H9 (cell line): ENCODE results near the gene GASK1B. TPM values are rescaled to one million over a fixed set of nuclear protein-coding genes. Genes with fewer than 3 reads are reported as not detected.

Source experiments
- DNase-seq: peaks from one replicate; pipeline ENCODE4 v3.0.0-alpha.2; 2017
- H2AFZ ChIP-seq: one replicate; pipeline ENCODE4 v1.6.1; 2013; ENCODE audit warnings: mild to moderate bottlenecking, low read length, control low read depth, moderate library complexity
- H2AK5ac ChIP-seq: 2 replicates; pipeline ENCODE4 v1.6.1; 2013; ENCODE audit warnings: low read length, control low read depth, mixed read lengths; ENCODE audit not compliant: insufficient read length
- H2BK120ac ChIP-seq: one replicate; pipeline ENCODE4 v1.6.1; 2013; ENCODE audit warnings: low read depth, mild to moderate bottlenecking, low read length, control low read depth, inconsistent platforms; ENCODE audit not compliant: poor library complexity, severe bottlenecking
- H2BK12ac ChIP-seq: 2 replicates; pipeline ENCODE4 v1.6.1; 2013; ENCODE audit warnings: low read length, control low read depth, mixed read lengths, low read depth; ENCODE audit not compliant: insufficient read length
- H2BK15ac ChIP-seq: 2 replicates; pipeline ENCODE4 v1.6.1; 2013; ENCODE audit warnings: low read depth, low read length, control low read depth
- H2BK20ac ChIP-seq: one replicate; pipeline ENCODE4 v1.6.1; 2013; ENCODE audit warnings: low read depth, mild to moderate bottlenecking, low read length, control low read depth, inconsistent platforms; ENCODE audit not compliant: poor library complexity, severe bottlenecking
- H2BK5ac ChIP-seq: 2 replicates; pipeline ENCODE4 v1.6.1; 2013; ENCODE audit warnings: low read length, control low read depth, mixed read lengths; ENCODE audit not compliant: insufficient read length
- H3K14ac ChIP-seq: 2 replicates; pipeline ENCODE4 v1.6.1; 2013; ENCODE audit warnings: low read length, control low read depth; ENCODE audit not compliant: insufficient read depth
- H3K18ac ChIP-seq: 2 replicates; pipeline ENCODE4 v1.6.1; 2013; ENCODE audit warnings: low read depth, mild to moderate bottlenecking, mixed read lengths, low read length, control low read depth; ENCODE audit not compliant: insufficient read length
- H3K23ac ChIP-seq: 2 replicates; pipeline ENCODE4 v1.6.1; 2013; ENCODE audit warnings: low read length, control low read depth, mixed read lengths, low read depth; ENCODE audit not compliant: insufficient read length
- H3K23me2 ChIP-seq: 2 replicates; pipeline ENCODE4 v1.6.1; 2013; ENCODE audit warnings: low read depth, mild to moderate bottlenecking, mixed read lengths, low read length, control low read depth; ENCODE audit not compliant: insufficient read length, poor library complexity, severe bottlenecking
- H3K27ac ChIP-seq: 2 replicates; pipeline ENCODE4 v1.5.1; 2013; ENCODE audit warnings: low read length, control low read depth, mixed read lengths, low read depth; ENCODE audit not compliant: insufficient read length
- H3K27me3 ChIP-seq: 2 replicates; pipeline ENCODE4 v1.6.1; 2013; ENCODE audit warnings: low read length, control low read depth, inconsistent platforms; ENCODE audit not compliant: insufficient read depth
- H3K4ac ChIP-seq: 2 replicates; pipeline ENCODE4 v1.6.1; 2013; ENCODE audit warnings: low read depth, mild to moderate bottlenecking, control low read depth, inconsistent platforms, low read length, moderate library complexity
- H3K4me1 ChIP-seq: 2 replicates; pipeline ENCODE4 v1.6.1; 2013; ENCODE audit warnings: low read length, control low read depth, inconsistent platforms; ENCODE audit not compliant: insufficient read depth
- H3K4me2 ChIP-seq: 2 replicates; pipeline ENCODE4 v1.6.1; 2013; ENCODE audit warnings: low read length, control low read depth, mixed read lengths; ENCODE audit not compliant: insufficient read length, insufficient read depth
- H3K56ac ChIP-seq: 2 replicates; pipeline ENCODE4 v1.6.1; 2013; ENCODE audit warnings: low read depth, mild to moderate bottlenecking, mixed read lengths, low read length, control low read depth; ENCODE audit not compliant: insufficient read length
- H3K79me1 ChIP-seq: 2 replicates; pipeline ENCODE4 v1.6.1; 2013; ENCODE audit warnings: low read depth, mild to moderate bottlenecking, moderate library complexity, low read length, control low read depth, inconsistent platforms; ENCODE audit not compliant: insufficient read depth, poor library complexity, severe bottlenecking
- H3K79me2 ChIP-seq: 2 replicates; pipeline ENCODE4 v1.6.1; 2013; ENCODE audit warnings: low read length, control low read depth, inconsistent platforms; ENCODE audit not compliant: insufficient read depth
- H3K9ac ChIP-seq: 2 replicates; pipeline ENCODE4 v1.6.1; 2013; ENCODE audit warnings: low read length, control low read depth, mixed read lengths; ENCODE audit not compliant: insufficient read length; ENCODE audit errors: extremely low read depth
- H3K9me3 ChIP-seq: one replicate; pipeline ENCODE4 v1.6.1; 2013; ENCODE audit warnings: low read depth, low read length, inconsistent platforms; ENCODE audit not compliant: control insufficient read depth
- H3T11ph ChIP-seq: one replicate; pipeline ENCODE4 v1.6.1; 2013; ENCODE audit warnings: mild to moderate bottlenecking, low read length, control low read depth, inconsistent platforms
- H4K20me1 ChIP-seq: one replicate; pipeline ENCODE4 v1.6.1; 2013; ENCODE audit not compliant: control insufficient read depth, insufficient read length, insufficient read depth
- H4K5ac ChIP-seq: 2 replicates; pipeline ENCODE4 v1.6.1; 2013; ENCODE audit warnings: low read depth, mild to moderate bottlenecking, mixed read lengths, low read length, control low read depth; ENCODE audit not compliant: insufficient read length
- H4K8ac ChIP-seq: replicated peaks from 2 replicates; pipeline ENCODE4 v1.6.1; 2013; ENCODE audit warnings: low read length, control low read depth, mixed read lengths, low read depth; ENCODE audit not compliant: insufficient read length
- H4K91ac ChIP-seq: 2 replicates; pipeline ENCODE4 v1.6.1; 2013; ENCODE audit warnings: low read depth, mild to moderate bottlenecking, moderate library complexity, mixed read lengths, low read length, control low read depth; ENCODE audit not compliant: insufficient read length
- H3K27ac Mint-ChIP-seq, 3 experiments: 2 replicates in 2 of 3; 3 replicates in 1 of 3; pipeline ENCODE4 v1.8.0; 2020 to 2021; ENCODE audit warnings: mixed read lengths in 3 of 3, mild to moderate bottlenecking in 1 of 3, moderate library complexity in 1 of 3
- H3K27me3 Mint-ChIP-seq: 2 replicates; pipeline ENCODE4 v1.8.0; 2021; ENCODE audit warnings: low read depth, mild to moderate bottlenecking, moderate library complexity, mixed read lengths
- H3K36me3 Mint-ChIP-seq, 3 experiments: 2 replicates in 2 of 3; 3 replicates in 1 of 3; pipeline ENCODE4 v1.8.0; 2020 to 2021; ENCODE audit warnings: low read depth in 3 of 3, mixed read lengths in 3 of 3; ENCODE audit not compliant: insufficient read depth in 1 of 3
- H3K4me1 Mint-ChIP-seq, 2 experiments: 2 replicates each; pipeline ENCODE4 v1.8.0; 2020; ENCODE audit warnings: mixed read lengths in 2 of 2
- H3K4me3 Mint-ChIP-seq, 2 experiments: 2 replicates in 1 of 2; 3 replicates in 1 of 2; pipeline ENCODE4 v1.8.0; 2020 to 2021; ENCODE audit warnings: mild to moderate bottlenecking in 2 of 2, mixed read lengths in 2 of 2, moderate library complexity in 1 of 2
- H3K9me3 Mint-ChIP-seq, 2 experiments: 2 replicates in 1 of 2; 3 replicates in 1 of 2; pipeline ENCODE4 v1.8.0; 2020; ENCODE audit warnings: mild to moderate bottlenecking in 2 of 2, mixed read lengths in 2 of 2, moderate library complexity in 1 of 2
- CTCF ChIP-seq: fragments of 200-600 bp; sonication (generic); conservative IDR thresholded peaks from 3 replicates; pipeline ENCODE4 v1.8.0; 2021; ENCODE audit warnings: antibody characterized with exemption, mild to moderate bottlenecking
- WGBS: extraction: QIAGEN DNeasy Blood & Tissue Kit; methylation state at CpG from one replicate; pipeline ENCODE4 v1.1.7; 2013; ENCODE audit warnings: missing lambda C conversion rate, low lambda C conversion rate, mixed read lengths; ENCODE audit not compliant: insufficient read length; ENCODE audit errors: extremely low coverage; 5-methylcytosine and 5-hydroxymethylcytosine counted together
- total RNA-seq: library from RNA; stranded (reverse); gene quantifications from 2 replicates; pipeline ENCODE4 v1.2.1, GENCODE V29; 2021

GASK1B gene
- total RNA-seq, 1 experiment from 2014 or later = not detected

GRCh38 chr4:158213466-158213865 lies 40.6 kb upstream of the GASK1B start:
- no peak overlapping the region for H2BK120ac ChIP-seq
- no peak overlapping the region for H3K56ac ChIP-seq
- H3T11ph ChIP-seq = no peak overlapping the region
- no peak overlapping the region for H2BK5ac ChIP-seq
- H2BK12ac ChIP-seq = no peak overlapping the region
- no peak overlapping the region for H4K8ac ChIP-seq
- no CpG with 5 or more reads among the region's 2 CpGs for WGBS
- no peak overlapping the region for H2AK5ac ChIP-seq
- H3K14ac ChIP-seq = no peak overlapping the region
- no peak overlapping the region for H3K4me3 Mint-ChIP-seq
- no peak overlapping the region for H2BK20ac ChIP-seq
- H3K9me3 ChIP-seq = no peaks in the 10 kb centered on the region
- H3K36me3 Mint-ChIP-seq = no peaks in the 10 kb centered on the region
- no peak overlapping the region for H3K4me2 ChIP-seq
- H3K79me1 ChIP-seq = no peaks in the 10 kb centered on the region
- H3K27ac ChIP-seq = no peak overlapping the region
- H3K9me3 Mint-ChIP-seq = no peaks in the 10 kb centered on the region
- H2AFZ ChIP-seq = no peak overlapping the region
- DNase-seq = no peak
- no peak overlapping the region for H3K9ac ChIP-seq
- H3K79me2 ChIP-seq = no peaks in the 10 kb centered on the region
- H4K5ac ChIP-seq = no peak overlapping the region
- no peaks in the 10 kb centered on the region for H3K4me1 ChIP-seq
- no peak for TF ChIP-seq CTCF
- peaks cover 5 to 20% of the 10 kb centered on the region in 2 experiments for H3K4me1 Mint-ChIP-seq
- peaks cover 4% of the 10 kb centered on the region for H3K23me2 ChIP-seq
- H3K18ac ChIP-seq = no peak overlapping the region
- no peaks in the 10 kb centered on the region for H4K20me1 ChIP-seq
- H3K27me3 Mint-ChIP-seq = peaks cover 1% of the 10 kb centered on the region; the same call in 1 of the 2 replicates
- no peak overlapping the region for H4K91ac ChIP-seq
- H2BK15ac ChIP-seq = no peak overlapping the region
- no peak overlapping the region for H3K27ac Mint-ChIP-seq
- no peak overlapping the region for H3K4ac ChIP-seq
- no peak overlapping the region for H3K23ac ChIP-seq
- H3K27me3 ChIP-seq = no peaks in the 10 kb centered on the region
